Astrocyte (in vitro differentiated cells and primary cell): ENCODE data around the gene TENT4A. TPM values are rescaled to one million over a fixed set of nuclear protein-coding genes. Genes with fewer than 3 reads are reported as not detected.

Experiments
- DNase-seq: peaks from one replicate; pipeline ENCODE4 v3.0.0-alpha.2; 2010; ENCODE audit warnings: low read depth
- FAIRE-seq: peaks from 2 replicates; lab custom pipeline; 2011; peaks lifted over from hg19 to GRCh38; lab: Jason Lieb, UNC
- H2AFZ ChIP-seq: 2 replicates; pipeline ENCODE4 v1.6.0; 2012; ENCODE audit warnings: low read depth, low read length, inconsistent platforms
- H3K27ac ChIP-seq: 2 replicates; pipeline ENCODE4 v1.5.1; 2011; ENCODE audit warnings: low read depth, low read length, inconsistent platforms
- H3K27me3 ChIP-seq: 2 replicates; pipeline ENCODE4 v1.6.0; 2011; ENCODE audit warnings: low read length, inconsistent platforms; ENCODE audit not compliant: insufficient read depth
- H3K36me3 ChIP-seq: 2 replicates; pipeline ENCODE4 v1.5.1; 2011; ENCODE audit warnings: low read length, inconsistent platforms; ENCODE audit not compliant: insufficient read depth
- H3K4me1 ChIP-seq: 2 replicates; pipeline ENCODE4 v1.5.1; 2011; ENCODE audit warnings: low read length, inconsistent platforms; ENCODE audit not compliant: insufficient read depth
- H3K4me2 ChIP-seq: 2 replicates; pipeline ENCODE4 v1.6.0; 2012; ENCODE audit warnings: low read length, inconsistent platforms
- H3K4me3 ChIP-seq: 2 replicates; pipeline ENCODE4 v1.5.1; 2011; ENCODE audit warnings: low read depth, mild to moderate bottlenecking, low read length, inconsistent platforms; ENCODE audit not compliant: insufficient read depth
- H3K79me2 ChIP-seq: 2 replicates; pipeline ENCODE4 v1.6.0; 2012; ENCODE audit warnings: mild to moderate bottlenecking, low read length, inconsistent platforms; ENCODE audit not compliant: insufficient read depth
- H3K9ac ChIP-seq: 2 replicates; pipeline ENCODE4 v1.6.0; 2012; ENCODE audit warnings: mild to moderate bottlenecking, low read length, inconsistent platforms
- H3K9me3 ChIP-seq: 2 replicates; pipeline ENCODE4 v1.5.1; 2012; ENCODE audit warnings: low read depth, mild to moderate bottlenecking, low read length, inconsistent platforms; ENCODE audit not compliant: insufficient read depth
- H4K20me1 ChIP-seq: 2 replicates; pipeline ENCODE4 v1.6.0; 2012; ENCODE audit warnings: low read length, inconsistent platforms; ENCODE audit not compliant: insufficient read depth
- H3K27ac Mint-ChIP-seq: one replicate; pipeline ENCODE4 v1.8.0; 2021; ENCODE audit warnings: mild to moderate bottlenecking, mixed read lengths; ENCODE audit not compliant: unreplicated experiment
- H3K27me3 Mint-ChIP-seq: one replicate; pipeline ENCODE4 v1.8.0; 2021; ENCODE audit warnings: low read depth, mixed read lengths; ENCODE audit not compliant: unreplicated experiment
- H3K36me3 Mint-ChIP-seq: one replicate; pipeline ENCODE4 v1.8.0; 2021; ENCODE audit warnings: low read depth, mixed read lengths; ENCODE audit not compliant: unreplicated experiment
- H3K4me1 Mint-ChIP-seq: one replicate; pipeline ENCODE4 v1.8.0; 2021; ENCODE audit warnings: low read depth, mixed read lengths; ENCODE audit not compliant: unreplicated experiment
- H3K4me3 Mint-ChIP-seq: one replicate; pipeline ENCODE4 v1.8.0; 2021; ENCODE audit warnings: mild to moderate bottlenecking, moderate library complexity, mixed read lengths; ENCODE audit not compliant: unreplicated experiment
- H3K9me3 Mint-ChIP-seq: one replicate; pipeline ENCODE4 v1.8.0; 2021; ENCODE audit warnings: mild to moderate bottlenecking, mixed read lengths; ENCODE audit not compliant: unreplicated experiment
- EZH2 ChIP-seq: IDR thresholded peaks from 2 replicates; pipeline ENCODE4 v1.6.1; 2012; ENCODE audit warnings: mild to moderate bottlenecking, low read length, inconsistent platforms; ENCODE audit not compliant: insufficient read depth
- total RNA-seq: library from RNA; stranded (reverse); gene quantifications from 2 replicates; pipeline ENCODE4 v1.2.1, GENCODE V29; 2021
- TF ChIP-seq, protein P1 (sequence below): IDR thresholded peaks from 2 replicates; pipeline ENCODE4 v1.5.1; 2011; ENCODE audit warnings: low read depth, mild to moderate bottlenecking, inconsistent platforms, low read length, moderate library complexity; ENCODE audit not compliant: insufficient read depth

The TENT4A gene
- total RNA-seq, 1 donor from 2014 or later = 18.8 TPM

DNA sequence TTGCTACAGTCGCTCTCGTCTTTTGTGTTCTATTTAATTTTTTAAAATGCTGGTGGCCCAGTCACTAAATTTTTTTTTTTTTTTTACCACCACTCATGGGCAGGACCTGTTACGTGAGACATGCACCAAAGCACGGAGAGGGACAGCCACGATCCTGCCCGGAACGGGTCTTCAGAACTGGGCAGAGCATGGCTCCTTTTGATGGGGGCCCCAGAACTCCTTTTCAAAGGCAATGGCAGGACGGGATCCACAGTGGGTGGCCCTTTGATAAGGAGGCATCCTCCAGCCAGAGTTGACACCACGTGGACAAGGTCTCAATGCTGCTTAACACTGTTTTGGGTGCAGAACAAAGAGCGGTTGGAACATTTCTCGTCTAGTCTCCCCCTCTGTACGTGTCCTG is 50.0 kb downstream of the TENT4A start:
- no peaks in the 10 kb centered on the region for H3K36me3 ChIP-seq
- Mint-ChIP-seq H3K4me3 (no peak overlapping the region), H3K27ac (no peak overlapping the region), H3K9me3 (no peaks in the 10 kb centered on the region), H3K4me1 (peaks cover 8% of the 10 kb centered on the region), H3K36me3 (peaks cover 14% of the 10 kb centered on the region), H3K27me3 (no peaks in the 10 kb centered on the region)
- no peaks in the 10 kb centered on the region for H4K20me1 ChIP-seq
- no peak overlapping the region for H3K9ac ChIP-seq
- DNase-seq (no peak), FAIRE-seq (no peak)
- TF ChIP-seq EZH2 = no peak
- TF ChIP-seq, protein P1, sequence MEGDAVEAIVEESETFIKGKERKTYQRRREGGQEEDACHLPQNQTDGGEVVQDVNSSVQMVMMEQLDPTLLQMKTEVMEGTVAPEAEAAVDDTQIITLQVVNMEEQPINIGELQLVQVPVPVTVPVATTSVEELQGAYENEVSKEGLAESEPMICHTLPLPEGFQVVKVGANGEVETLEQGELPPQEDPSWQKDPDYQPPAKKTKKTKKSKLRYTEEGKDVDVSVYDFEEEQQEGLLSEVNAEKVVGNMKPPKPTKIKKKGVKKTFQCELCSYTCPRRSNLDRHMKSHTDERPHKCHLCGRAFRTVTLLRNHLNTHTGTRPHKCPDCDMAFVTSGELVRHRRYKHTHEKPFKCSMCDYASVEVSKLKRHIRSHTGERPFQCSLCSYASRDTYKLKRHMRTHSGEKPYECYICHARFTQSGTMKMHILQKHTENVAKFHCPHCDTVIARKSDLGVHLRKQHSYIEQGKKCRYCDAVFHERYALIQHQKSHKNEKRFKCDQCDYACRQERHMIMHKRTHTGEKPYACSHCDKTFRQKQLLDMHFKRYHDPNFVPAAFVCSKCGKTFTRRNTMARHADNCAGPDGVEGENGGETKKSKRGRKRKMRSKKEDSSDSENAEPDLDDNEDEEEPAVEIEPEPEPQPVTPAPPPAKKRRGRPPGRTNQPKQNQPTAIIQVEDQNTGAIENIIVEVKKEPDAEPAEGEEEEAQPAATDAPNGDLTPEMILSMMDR = no peak
- no peak overlapping the region for H3K4me3 ChIP-seq
- H2AFZ ChIP-seq = no peak overlapping the region
- H3K9me3 ChIP-seq = no peaks in the 10 kb centered on the region
- H3K27me3 ChIP-seq = no peaks in the 10 kb centered on the region
- peaks cover 10% of the 10 kb centered on the region for H3K4me1 ChIP-seq
- no peak overlapping the region for H3K4me2 ChIP-seq
- H3K27ac ChIP-seq = no peak overlapping the region
- H3K79me2 ChIP-seq = no peaks in the 10 kb centered on the region

DNA sequence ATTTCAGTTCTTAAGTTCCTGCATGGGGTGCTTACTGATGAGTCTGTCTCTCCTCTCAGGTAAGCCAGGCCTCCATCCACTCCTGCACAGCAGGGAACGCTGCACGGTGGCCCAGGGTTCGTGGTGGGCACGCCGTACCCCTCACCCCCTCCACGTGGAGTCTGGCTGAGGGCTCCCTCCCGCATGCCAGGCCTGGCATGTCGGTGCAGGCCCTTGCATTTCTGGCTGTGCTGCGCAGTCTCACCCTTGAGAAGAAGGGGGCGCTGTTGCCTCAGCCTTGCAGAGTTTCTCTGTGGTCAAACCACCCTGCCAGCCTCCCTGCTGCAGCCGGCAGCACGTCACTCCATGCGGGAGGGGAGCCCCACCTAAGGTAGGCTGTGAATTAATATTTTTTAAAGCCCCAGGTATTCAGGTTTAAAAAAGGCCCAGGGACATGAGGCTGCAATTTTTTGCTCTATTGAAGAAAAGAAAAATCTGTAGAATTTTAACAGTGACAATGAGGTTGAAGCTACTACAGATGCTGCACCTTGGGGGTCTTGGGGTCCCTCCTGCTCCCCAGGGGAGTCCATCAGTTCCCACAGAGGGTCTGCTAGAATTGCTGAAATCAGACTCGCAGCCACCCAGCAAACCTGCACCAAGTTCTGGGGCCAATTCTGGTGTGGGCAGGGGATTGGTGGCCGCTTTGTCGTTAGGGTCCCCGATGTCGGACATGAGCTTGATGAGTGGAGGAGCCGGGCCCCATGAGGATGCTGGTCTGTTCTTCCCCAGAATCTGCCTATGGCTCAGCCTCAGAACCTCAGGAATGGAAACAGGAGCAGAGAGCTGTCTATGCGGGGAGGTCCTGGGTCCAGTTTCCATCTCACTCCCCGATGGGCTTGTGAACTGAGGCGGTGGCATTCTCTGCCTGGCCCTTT is 52.6 kb downstream of the TENT4A start:
- Histone ChIP-seq H3K4me2 (peak overlapping the region; percentile 39), H2AFZ (peak overlapping the region; percentile 75)

More for the DNA sequence above, 52.6 kb downstream of the TENT4A start:
- no peak overlapping the region for H3K4me3 ChIP-seq
- peaks cover 10% of the 10 kb centered on the region for H3K4me1 ChIP-seq
- Mint-ChIP-seq H3K9me3 (no peaks in the 10 kb centered on the region), H3K27me3 (no peaks in the 10 kb centered on the region), H3K27ac (no peak overlapping the region), H3K4me3 (no peak overlapping the region), H3K36me3 (peaks cover 9% of the 10 kb centered on the region), H3K4me1 (peaks cover 2% of the 10 kb centered on the region)
- FAIRE-seq = no peak
- H3K27me3 ChIP-seq = no peaks in the 10 kb centered on the region
- no peaks in the 10 kb centered on the region for H3K9me3 ChIP-seq
- H3K79me2 ChIP-seq = no peaks in the 10 kb centered on the region
- no peaks in the 10 kb centered on the region for H3K36me3 ChIP-seq
- H4K20me1 ChIP-seq = no peaks in the 10 kb centered on the region
- H3K9ac ChIP-seq = no peak overlapping the region
- peak; percentile 46 for DNase-seq
- no peak overlapping the region for H3K27ac ChIP-seq
- TF ChIP-seq EZH2 = no peak
- TF ChIP-seq, protein P1 = peak; percentile 58
